ENCODE measurements around the gene ACP4.

Gene ACP4

GRCh38 chr19:50820549-50821247 lies 30.5 kb downstream of the ACP4 start:
- Histone ChIP-seq H3K4me1 (ENCODE audit: control insufficient read depth in 1 of 2, insufficient read depth in 2 of 2, low read length in 2 of 2) (peaks cover 31 to 55% of the 10 kb centered on the region in 2 donors), H3K27me3 (ENCODE audit: control insufficient read depth in 1 of 2, insufficient read depth in 2 of 2, low read length in 2 of 2) (peaks cover 13 to 22% of the 10 kb centered on the region in 2 donors), H3K9ac (ENCODE audit: low read depth in 1 of 2, low read length in 2 of 2) (peak overlapping the region; percentile 9 to 18), H3K4me3 (ENCODE audit: low read depth in 1 of 2, low read length in 2 of 2) (peak overlapping the region; percentile 25 to 35), H3K36me3 (ENCODE audit: control insufficient read depth in 1 of 2, insufficient read depth in 2 of 2, low read length in 2 of 2) (no peaks in the 10 kb centered on the region), H3K9me3 (ENCODE audit: control insufficient read depth in 1 of 2, low read length in 2 of 2) (no peaks in the 10 kb centered on the region), H3K27ac (ENCODE audit: low read depth, low read length) (no peak overlapping the region)

- Histone ChIP-seq H3K9ac (ENCODE audit: low read depth in 1 of 2, low read length in 2 of 2) (peak overlapping the region in 1 of 2 donors; percentile 18), H3K36me3 (ENCODE audit: control insufficient read depth in 1 of 2, insufficient read depth in 2 of 2, low read length in 2 of 2) (no peaks in the 10 kb centered on the region), H3K4me3 (ENCODE audit: low read depth in 1 of 2, low read length in 2 of 2) (no peak overlapping the region), H3K4me1 (ENCODE audit: control insufficient read depth in 1 of 2, insufficient read depth in 2 of 2, low read length in 2 of 2) (peaks cover 31 to 55% of the 10 kb centered on the region in 2 donors), H3K9me3 (ENCODE audit: control insufficient read depth in 1 of 2, low read length in 2 of 2) (no peaks in the 10 kb centered on the region), H3K27me3 (ENCODE audit: control insufficient read depth in 1 of 2, insufficient read depth in 2 of 2, low read length in 2 of 2) (peaks cover 13 to 22% of the 10 kb centered on the region in 2 donors), H3K27ac (ENCODE audit: low read depth, low read length) (no peak overlapping the region)
Observed at GRCh38 chr19:50821248-50821612, 31.0 kb downstream of the ACP4 start.

- Histone ChIP-seq H3K4me1 (ENCODE audit: control insufficient read depth in 1 of 2, insufficient read depth in 2 of 2, low read length in 2 of 2) (peaks cover 31 to 55% of the 10 kb centered on the region in 2 donors), H3K9ac (ENCODE audit: low read depth in 1 of 2, low read length in 2 of 2) (no peak overlapping the region), H3K27me3 (ENCODE audit: control insufficient read depth in 1 of 2, insufficient read depth in 2 of 2, low read length in 2 of 2) (peaks cover 13 to 22% of the 10 kb centered on the region in 2 donors), H3K36me3 (ENCODE audit: control insufficient read depth in 1 of 2, insufficient read depth in 2 of 2, low read length in 2 of 2) (no peaks in the 10 kb centered on the region), H3K9me3 (ENCODE audit: control insufficient read depth in 1 of 2, low read length in 2 of 2) (no peaks in the 10 kb centered on the region), H3K27ac (ENCODE audit: low read depth, low read length) (no peak overlapping the region), H3K4me3 (ENCODE audit: low read depth in 1 of 2, low read length in 2 of 2) (no peak overlapping the region)
Observed at GRCh38 chr19:50821622-50822021, 31.4 kb downstream of the ACP4 start.

GRCh38 chr19:50822661-50823208 lies 32.5 kb downstream of the ACP4 start:
- Histone ChIP-seq H3K9ac (ENCODE audit: low read depth in 1 of 2, low read length in 2 of 2) (no peak overlapping the region), H3K27me3 (ENCODE audit: control insufficient read depth in 1 of 2, insufficient read depth in 2 of 2, low read length in 2 of 2) (peaks cover 13 to 16% of the 10 kb centered on the region in 2 donors), H3K4me3 (ENCODE audit: low read depth in 1 of 2, low read length in 2 of 2) (no peak overlapping the region), H3K36me3 (ENCODE audit: control insufficient read depth in 1 of 2, insufficient read depth in 2 of 2, low read length in 2 of 2) (no peaks in the 10 kb centered on the region), H3K9me3 (ENCODE audit: control insufficient read depth in 1 of 2, low read length in 2 of 2) (no peaks in the 10 kb centered on the region), H3K27ac (ENCODE audit: low read depth, low read length) (no peak overlapping the region), H3K4me1 (ENCODE audit: control insufficient read depth in 1 of 2, insufficient read depth in 2 of 2, low read length in 2 of 2) (peaks cover 31 to 55% of the 10 kb centered on the region in 2 donors)

- Histone ChIP-seq H3K4me3 (ENCODE audit: low read depth in 1 of 2, low read length in 2 of 2) (no peak within 1 kb of the TSS), H3K9ac (ENCODE audit: low read depth in 1 of 2, low read length in 2 of 2) (peak within 1 kb of the TSS in 1 of 2 donors; percentile 18), H3K36me3 (ENCODE audit: control insufficient read depth in 1 of 2, insufficient read depth in 2 of 2, low read length in 2 of 2) (no peaks in the 10 kb centered on the region), H3K9me3 (ENCODE audit: control insufficient read depth in 1 of 2, low read length in 2 of 2) (no peaks in the 10 kb centered on the region), H3K27ac (ENCODE audit: low read depth, low read length) (no peak within 1 kb of the TSS), H3K4me1 (ENCODE audit: control insufficient read depth in 1 of 2, insufficient read depth in 2 of 2, low read length in 2 of 2) (peaks cover 31 to 49% of the 10 kb centered on the region in 2 donors), H3K27me3 (ENCODE audit: control insufficient read depth in 1 of 2, insufficient read depth in 2 of 2, low read length in 2 of 2) (peaks cover 12 to 16% of the 10 kb centered on the region in 2 donors)
Observed at GRCh38 chr19:50823389-50824042, 33.3 kb downstream of the ACP4 start, which contains the start of gene KLK1. KLK1 (minus strand) TSS chr19:50823787; CDS start chr19:50823748, 39 bp downstream.

- no peaks in the 10 kb centered on the region for H3K36me3 ChIP-seq (ENCODE audit: control insufficient read depth in 1 of 2, insufficient read depth in 2 of 2, low read length in 2 of 2)
- H3K4me3 ChIP-seq (ENCODE audit: low read depth in 1 of 2, low read length in 2 of 2): no peak overlapping the region
- no peak overlapping the region for H3K9ac ChIP-seq (ENCODE audit: low read depth in 1 of 2, low read length in 2 of 2)
- no peaks in the 10 kb centered on the region for H3K9me3 ChIP-seq (ENCODE audit: control insufficient read depth in 1 of 2, low read length in 2 of 2)
- H3K27ac ChIP-seq (ENCODE audit: low read depth, low read length): no peak overlapping the region
- peaks cover 24 to 25% of the 10 kb centered on the region in 2 donors for H3K4me1 ChIP-seq (ENCODE audit: control insufficient read depth in 1 of 2, insufficient read depth in 2 of 2, low read length in 2 of 2)
- H3K27me3 ChIP-seq (ENCODE audit: control insufficient read depth in 1 of 2, insufficient read depth in 2 of 2, low read length in 2 of 2): peaks cover 4% of the 10 kb centered on the region in 2 donors
Observed at GRCh38 chr19:50826492-50827240, 36.5 kb downstream of the ACP4 start.

GRCh38 chr19:50827476-50827875 lies 37.3 kb downstream of the ACP4 start:
- Histone ChIP-seq H3K27me3 (ENCODE audit: control insufficient read depth in 1 of 2, insufficient read depth in 2 of 2, low read length in 2 of 2) (peaks cover 0 to 4% of the 10 kb centered on the region in 2 donors), H3K36me3 (ENCODE audit: control insufficient read depth in 1 of 2, insufficient read depth in 2 of 2, low read length in 2 of 2) (no peaks in the 10 kb centered on the region), H3K4me3 (ENCODE audit: low read depth in 1 of 2, low read length in 2 of 2) (no peak overlapping the region), H3K9me3 (ENCODE audit: control insufficient read depth in 1 of 2, low read length in 2 of 2) (no peaks in the 10 kb centered on the region), H3K4me1 (ENCODE audit: control insufficient read depth in 1 of 2, insufficient read depth in 2 of 2, low read length in 2 of 2) (peaks cover 17 to 20% of the 10 kb centered on the region in 2 donors), H3K9ac (ENCODE audit: low read depth in 1 of 2, low read length in 2 of 2) (no peak overlapping the region), H3K27ac (ENCODE audit: low read depth, low read length) (no peak overlapping the region)

- H3K9ac ChIP-seq (ENCODE audit: low read depth in 1 of 2, low read length in 2 of 2): no peak overlapping the region
- H3K27ac ChIP-seq (ENCODE audit: low read depth, low read length): no peak overlapping the region
- peaks cover 0 to 4% of the 10 kb centered on the region in 2 donors for H3K27me3 ChIP-seq (ENCODE audit: control insufficient read depth in 1 of 2, insufficient read depth in 2 of 2, low read length in 2 of 2)
- H3K9me3 ChIP-seq (ENCODE audit: control insufficient read depth in 1 of 2, low read length in 2 of 2): no peaks in the 10 kb centered on the region
- H3K4me3 ChIP-seq (ENCODE audit: low read depth in 1 of 2, low read length in 2 of 2): no peak overlapping the region
- H3K36me3 ChIP-seq (ENCODE audit: control insufficient read depth in 1 of 2, insufficient read depth in 2 of 2, low read length in 2 of 2): no peaks in the 10 kb centered on the region
- no peaks in the 10 kb centered on the region for H3K4me1 ChIP-seq (ENCODE audit: control insufficient read depth in 1 of 2, insufficient read depth in 2 of 2, low read length in 2 of 2)
Observed at GRCh38 chr19:50829801-50830200, 39.6 kb downstream of the ACP4 start.

- H3K4me3 ChIP-seq (ENCODE audit: low read depth in 1 of 2, low read length in 2 of 2): no peak overlapping the region
- H3K4me1 ChIP-seq (ENCODE audit: control insufficient read depth in 1 of 2, insufficient read depth in 2 of 2, low read length in 2 of 2): peaks cover 4 to 6% of the 10 kb centered on the region in 2 donors
- H3K9me3 ChIP-seq (ENCODE audit: control insufficient read depth in 1 of 2, low read length in 2 of 2): no peaks in the 10 kb centered on the region
- H3K9ac ChIP-seq (ENCODE audit: low read depth in 1 of 2, low read length in 2 of 2): no peak overlapping the region
- no peak overlapping the region for H3K27ac ChIP-seq (ENCODE audit: low read depth, low read length)
- peaks cover 0 to 4% of the 10 kb centered on the region in 2 donors for H3K27me3 ChIP-seq (ENCODE audit: control insufficient read depth in 1 of 2, insufficient read depth in 2 of 2, low read length in 2 of 2)
- no peaks in the 10 kb centered on the region for H3K36me3 ChIP-seq (ENCODE audit: control insufficient read depth in 1 of 2, insufficient read depth in 2 of 2, low read length in 2 of 2)
Observed at GRCh38 chr19:50830266-50831025, 40.2 kb downstream of the ACP4 start.
